PFSK-1 (cell line): Measurements from ENCODE around the gene LAMC3.

Experiments
- POLR2AphosphoS5 ChIP-seq: IDR thresholded peaks from 2 replicates; pipeline ENCODE4 v1.6.1; 2012; ENCODE audit warnings: low read depth, mild to moderate bottlenecking, control low read depth, low read length, moderate library complexity
- SIN3A ChIP-seq: IDR thresholded peaks from 2 replicates; pipeline ENCODE4 v1.6.1; 2012; ENCODE audit warnings: mild to moderate bottlenecking, low read length, moderate library complexity, borderline replicate concordance; ENCODE audit not compliant: insufficient read depth
- TAF1 ChIP-seq: IDR thresholded peaks from 2 replicates; pipeline ENCODE4 v1.6.1; 2012; ENCODE audit warnings: low read length, control low read depth, borderline replicate concordance; ENCODE audit not compliant: insufficient read depth

DNA sequence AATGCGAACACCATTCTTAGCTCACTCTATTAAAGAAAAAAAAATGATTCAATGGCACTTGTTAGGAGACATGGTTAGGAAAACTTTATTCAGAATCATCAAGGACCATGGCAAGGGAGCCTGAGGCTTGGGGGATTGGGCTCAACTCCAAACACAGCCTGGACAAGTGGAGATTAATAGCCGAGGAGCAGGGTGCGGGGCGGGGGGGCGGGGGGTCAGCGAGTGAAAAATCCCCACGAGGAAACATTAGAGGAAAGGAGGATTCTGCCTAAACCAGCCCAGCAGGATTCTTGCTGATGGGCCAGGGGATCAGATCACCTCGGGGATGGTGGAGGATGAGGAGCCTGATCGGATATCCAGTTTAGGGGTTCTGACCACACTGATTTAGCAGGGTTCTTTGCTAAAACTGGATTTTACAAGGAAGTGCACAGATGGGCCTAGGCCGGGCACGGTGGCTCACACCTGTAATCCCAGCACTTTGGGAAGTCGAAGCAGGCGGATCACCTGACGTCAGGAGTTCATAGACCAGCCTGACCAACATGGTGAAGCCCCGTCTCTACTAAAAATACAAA lies 45.6 kb upstream of the LAMC3 start:
- no peak for TF ChIP-seq POLR2AphosphoS5
- no peak for TF ChIP-seq TAF1
- no peak for TF ChIP-seq SIN3A
